HCT116 (cell line): ENCODE measurements around the gene RAB8A. TPM values are rescaled to one million over a fixed set of nuclear protein-coding genes. Genes with fewer than 3 reads are reported as not detected.
A peak's percentile ranks its signal among the peaks of the same experiment; 100 is the strongest.
"Not testable (repeated sequence)": the region's sequence is repeated elsewhere in the genome, so short reads cannot be mapped to it uniquely, and the experiment has no call there.

Experiments used
- ATAC-seq: fragments of 200-7000 bp; cut with Tn5 transposase; 2 replicates; pipeline ENCODE4 v1.9.1; 2020; ENCODE audit warnings: mild to moderate bottlenecking, moderate library complexity
- BruUV-seq: library from RNA; stranded (reverse); fragments of 400-500 nt; replicated peaks from 2 replicates; lab custom pipeline; 2021; lab: Mats Ljungman, UMichigan
- CTCF ChIA-PET: fragments of 300-600 bp; sonication (Branson Sonifier 250); formaldehyde crosslinking; loops from one replicate; lab custom pipeline; 2021; ENCODE audit warnings: antibody characterized with exemption; lab: Charles Lee
- POLR2A ChIA-PET: fragments of 300-600, 350-600 bp; sonication (Branson Sonifier 250); formaldehyde crosslinking; loops from one replicate; lab custom pipeline; 2021; ENCODE audit warnings: antibody characterized with exemption; lab: Charles Lee
- RAD21 ChIA-PET, 2 experiments: fragments of 300-600 bp; sonication (Branson Sonifier 250); formaldehyde crosslinking; loops; one replicate each; lab custom pipeline; 2023; ENCODE audit warnings: low total read pairs in 2 of 2; ENCODE audit not compliant: uncharacterized antibody in 2 of 2, unreplicated experiment in 2 of 2, low non-redundant PET in 1 of 2; lab: Charles Lee
- DNase-seq: peaks from one replicate; pipeline ENCODE4 v3.0.0-alpha.2; 2010; ENCODE audit warnings: low read depth, low spot score
- H2AFZ ChIP-seq: fragments of 200-600 bp; shearing (Covaris generic), sonication (generic); 2 replicates; pipeline ENCODE4 v1.6.1; 2017; ENCODE audit warnings: low read depth, mixed run types, mixed read lengths, antibody characterized with exemption, low read length; ENCODE audit not compliant: poor library complexity, severe bottlenecking
- H3K27ac ChIP-seq: 2 replicates; pipeline ENCODE4 v1.5.1; 2012; ENCODE audit warnings: low read depth, low read length
- H3K27me3 ChIP-seq: fragments of 200-600 bp; sonication (generic); 2 replicates; pipeline ENCODE4 v1.6.1; 2016; ENCODE audit warnings: mixed run types, low read length, mixed read lengths; ENCODE audit not compliant: insufficient read depth
- H3K36me3 ChIP-seq, 2 experiments: fragments of 200-500 bp in 1 of 2; fragments of 200-600 bp in 1 of 2; sonication (Bioruptor generic) in 1 of 2; sonication (generic) in 1 of 2; 2 replicates each; pipeline versions ENCODE4 v1.5.1 to v1.6.1; 2014 to 2016; ENCODE audit warnings: low read length in 2 of 2, inconsistent platforms in 1 of 2, mixed read lengths in 1 of 2, mixed run types in 1 of 2; ENCODE audit not compliant: insufficient read depth in 2 of 2, control insufficient read depth in 1 of 2
- H3K4me1 ChIP-seq, 2 experiments: fragments of 200-600 bp in 1 of 2; sonication (generic) in 1 of 2; 2 replicates each; pipeline versions ENCODE4 v1.5.1 to v1.6.1; 2012 to 2017; ENCODE audit warnings: low read length in 2 of 2, inconsistent platforms in 1 of 2, mild to moderate bottlenecking in 1 of 2, mixed read lengths in 1 of 2, mixed run types in 1 of 2, moderate library complexity in 1 of 2; ENCODE audit not compliant: insufficient read depth in 2 of 2, control insufficient read depth in 1 of 2
- H3K4me2 ChIP-seq: fragments of 200-600 bp; sonication (generic); 2 replicates; pipeline ENCODE4 v1.6.1; 2017; ENCODE audit warnings: mixed run types, low read length, mixed read lengths
- H3K4me3 ChIP-seq, 2 experiments: fragments of 200-600 bp in 1 of 2; sonication (generic) in 1 of 2; replicated peaks in 1 of 2; 2 replicates each; pipeline ENCODE4 v1.5.1; 2011 to 2016; ENCODE audit warnings: low read length in 2 of 2, control low read depth in 1 of 2, low read depth in 1 of 2, mild to moderate bottlenecking in 1 of 2, mixed read lengths in 1 of 2, mixed run types in 1 of 2
- H3K79me2 ChIP-seq: fragments of 200-600 bp; sonication (generic); 2 replicates; pipeline ENCODE4 v1.6.1; 2017; ENCODE audit warnings: mild to moderate bottlenecking, mixed run types, low read length, moderate library complexity, mixed read lengths; ENCODE audit not compliant: insufficient read depth
- H3K9ac ChIP-seq: fragments of 200-600 bp; sonication (generic); 2 replicates; pipeline ENCODE4 v1.6.1; 2016; ENCODE audit warnings: low read length, mixed read lengths
- H3K9me2 ChIP-seq: fragments of 200-600 bp; sonication (generic), shearing (Covaris generic); 2 replicates; pipeline ENCODE4 v1.6.1; 2017; ENCODE audit warnings: mixed run types, mild to moderate bottlenecking, moderate library complexity; ENCODE audit not compliant: insufficient read depth
- H3K9me3 ChIP-seq, 2 experiments: fragments of 200-500 bp in 1 of 2; fragments of 200-600 bp in 1 of 2; sonication (Bioruptor generic) in 1 of 2; sonication (generic) in 1 of 2; 2 replicates each; pipeline ENCODE4 v1.6.1; 2014 to 2017; ENCODE audit warnings: low read length in 2 of 2, mixed read lengths in 2 of 2, inconsistent platforms in 1 of 2, low read depth in 1 of 2, mild to moderate bottlenecking in 1 of 2, mixed run types in 1 of 2, moderate library complexity in 1 of 2; ENCODE audit not compliant: control insufficient read depth in 1 of 2, insufficient read depth in 1 of 2
- H4K20me1 ChIP-seq: fragments of 200-600 bp; sonication (generic), shearing (Covaris generic); 2 replicates; pipeline ENCODE4 v1.6.1; 2017; ENCODE audit warnings: mixed run types, mild to moderate bottlenecking, moderate library complexity; ENCODE audit not compliant: insufficient read depth
- CBX3 ChIP-seq: IDR thresholded peaks from 2 replicates; pipeline ENCODE4 v1.6.1; 2012; ENCODE audit warnings: low read depth
- CEBPB ChIP-seq: IDR thresholded peaks from 2 replicates; pipeline ENCODE4 v1.6.1; 2012; ENCODE audit warnings: low read depth
- EGR1 ChIP-seq: IDR thresholded peaks from 2 replicates; pipeline ENCODE4 v1.6.1; 2012; ENCODE audit warnings: low read depth
- EZH2 ChIP-seq: fragments of 200-600 bp; sonication (generic); IDR thresholded peaks from 2 replicates; pipeline ENCODE4 v1.6.1; 2017; ENCODE audit warnings: antibody characterized with exemption, mixed run types
- EZH2phosphoT487 ChIP-seq: fragments of 200-600 bp; IDR thresholded peaks from 2 replicates; pipeline ENCODE4 v1.6.1; 2018; ENCODE audit warnings: antibody characterized with exemption, borderline replicate concordance
- POLR2A ChIP-seq: IDR thresholded peaks from 2 replicates; pipeline ENCODE4 v1.7.0; 2011; ENCODE audit warnings: borderline replicate concordance; ENCODE audit not compliant: insufficient read depth, insufficient read length; ENCODE audit errors: extremely low read depth
- RAD21 ChIP-seq: IDR thresholded peaks from 2 replicates; pipeline ENCODE4 v1.6.1; 2012; ENCODE audit warnings: low read depth, mild to moderate bottlenecking
- SP1 ChIP-seq: IDR thresholded peaks from 2 replicates; pipeline ENCODE4 v1.6.1; 2012; ENCODE audit warnings: low read depth
- ZFX ChIP-seq: fragments of 450-650 bp; IDR thresholded peaks from 2 replicates; pipeline ENCODE4 v1.6.1; 2017
- intact Hi-C: fragments of 100-400 bp; cut with micrococcal nuclease; formaldehyde crosslinking; loops from 2 replicates; pipeline ENCODE4 v1.10.0; 2022
- total RNA-seq: library from RNA; stranded (reverse); gene quantifications from one replicate; pipeline ENCODE4 v1.2.1, GENCODE V29; 2021; ENCODE audit not compliant: unreplicated experiment
- TF ChIP-seq, protein P1 (sequence below): IDR thresholded peaks from 2 replicates; pipeline ENCODE4 v1.6.1; 2012

Gene RAB8A
- total RNA-seq, 1 experiment from 2014 or later, result 116 TPM

GRCh38 chr19:16170134-16170533 is 58.4 kb downstream of the RAB8A start:
- ChIA-PET RAD21 (no interaction called here), CTCF (no interaction called here)
- DNase-seq, result no peak
- H3K4me2 ChIP-seq, result peak overlapping the region; percentile 28; the same call in 1 of the 2 replicates
- no peak for TF ChIP-seq EZH2
- TF ChIP-seq CEBPB, result no peak
- TF ChIP-seq, all 23 proteins: peak for 0
- H4K20me1 ChIP-seq, result no peaks in the 10 kb centered on the region
- no peaks in the 10 kb centered on the region for H3K79me2 ChIP-seq
- no peaks in the 10 kb centered on the region for H3K27me3 ChIP-seq
- H3K27ac ChIP-seq, result no peak overlapping the region
- no peak for ATAC-seq
- intact Hi-C loops, result no loop called here
- no peaks in the 10 kb centered on the region; a peak in 1 of 4 replicates for H3K9me3 ChIP-seq
- no peak overlapping the region for H3K9ac ChIP-seq
- POLR2A ChIA-PET, result no interaction called here
- no TSS peak for BruUV-seq
- no peaks in the 10 kb centered on the region for H3K9me2 ChIP-seq
- H2AFZ ChIP-seq, result no peak overlapping the region
- H3K4me3 ChIP-seq, result no peak overlapping the region
- no peaks in the 10 kb centered on the region for H3K36me3 ChIP-seq
- H3K4me1 ChIP-seq, result peaks cover 5 to 25% of the 10 kb centered on the region in 2 experiments; a peak in 3 of 4 replicates

GRCh38 chr19:16175954-16176353 is 64.3 kb downstream of the RAB8A start:
- Histone ChIP-seq H3K4me3 (no peak overlapping the region), H3K9ac (no peak overlapping the region), H3K9me3 (peaks cover 3 to 5% of the 10 kb centered on the region in 2 experiments; a peak in 2 of 4 replicates), H3K27me3 (no peaks in the 10 kb centered on the region), H3K4me1 (peaks cover 7 to 27% of the 10 kb centered on the region in 2 experiments; a peak in 3 of 4 replicates), H4K20me1 (no peaks in the 10 kb centered on the region), H3K27ac (no peak overlapping the region), H3K36me3 (no peaks in the 10 kb centered on the region), H3K4me2 (no peak overlapping the region), H3K9me2 (no peaks in the 10 kb centered on the region), H2AFZ (no peak overlapping the region), H3K79me2 (no peaks in the 10 kb centered on the region)
- ATAC-seq, result no peak
- ChIA-PET POLR2A (no interaction called here), RAD21 (no interaction called here), CTCF (no interaction called here)
- no peak for DNase-seq
- BruUV-seq, result no TSS peak
- TF ChIP-seq EZH2, result no peak
- TF ChIP-seq RAD21, result no peak
- no peak for TF ChIP-seq EGR1
- TF ChIP-seq SP1, result no peak
- no peak for TF ChIP-seq ZFX
- no peak for TF ChIP-seq CEBPB
- no peak for TF ChIP-seq CBX3
- no peak for TF ChIP-seq POLR2A
- TF ChIP-seq EZH2phosphoT487, result no peak
- TF ChIP-seq, protein P1, sequence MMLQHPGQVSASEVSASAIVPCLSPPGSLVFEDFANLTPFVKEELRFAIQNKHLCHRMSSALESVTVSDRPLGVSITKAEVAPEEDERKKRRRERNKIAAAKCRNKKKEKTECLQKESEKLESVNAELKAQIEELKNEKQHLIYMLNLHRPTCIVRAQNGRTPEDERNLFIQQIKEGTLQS, result no peak
- intact Hi-C loops, result no loop called here

- H3K9me2 ChIP-seq, H2AFZ ChIP-seq, H3K9ac ChIP-seq, H3K27ac ChIP-seq, BruUV-seq, intact Hi-C loops, RAD21 ChIA-PET, H4K20me1 ChIP-seq, DNase-seq, CTCF ChIA-PET, H3K36me3 ChIP-seq, ATAC-seq, H3K9me3 ChIP-seq, H3K79me2 ChIP-seq, H3K27me3 ChIP-seq, H3K4me3 ChIP-seq, H3K4me2 ChIP-seq: not testable (repeated sequence)
- POLR2A ChIA-PET, result interaction anchor here (1.8 kb wide), 1 partner anchor 17 kb away, joined by 8 read pairs; no protein-coding TSS in a partner anchor
- H3K4me1 ChIP-seq, result peaks cover 10 to 28% of the 10 kb centered on the region in 2 experiments
Observed at GRCh38 chr19:16178866-16179265, 67.2 kb downstream of the RAB8A start.
